Retinal pigment epithelial cell (primary cell): ENCODE measurements around the gene ALDOB.

ENCODE experiments used
- DNase-seq: peaks from one replicate; pipeline ENCODE4 v3.0.0-alpha.2; 2010; ENCODE audit warnings: low read depth
- H3K4me3 ChIP-seq: 2 replicates; pipeline ENCODE4 v1.5.1; 2011; ENCODE audit warnings: mild to moderate bottlenecking, low read length, control low read depth, moderate library complexity
- CTCF ChIP-seq: conservative IDR thresholded peaks from 2 replicates; pipeline ENCODE4 v1.5.1; 2011; ENCODE audit warnings: low read depth, low read length, control low read depth, inconsistent platforms

Gene ALDOB

GRCh38 chr9:101458963-101459631, 23.5 kb upstream of the ALDOB start:
- DNase-seq, result peak; percentile 51
- peak; percentile 92 for TF ChIP-seq CTCF
- no peak overlapping the region for H3K4me3 ChIP-seq

- no peak for DNase-seq
- H3K4me3 ChIP-seq, result no peak overlapping the region
- TF ChIP-seq CTCF, result peak; percentile 16
Measured at GRCh38 chr9:101457003-101457402, 21.4 kb upstream of the ALDOB start.

- no peak overlapping the region for H3K4me3 ChIP-seq
- DNase-seq, result no peak
- TF ChIP-seq CTCF, result no peak
Measured at GRCh38 chr9:101455656-101456240, 20.2 kb upstream of the ALDOB start.

- no peak for DNase-seq
- H3K4me3 ChIP-seq, result no peak overlapping the region
- no peak for TF ChIP-seq CTCF
Measured at GRCh38 chr9:101453776-101454570, 18.4 kb upstream of the ALDOB start.

GRCh38 chr9:101451498-101451897, 15.9 kb upstream of the ALDOB start:
- TF ChIP-seq CTCF, result no peak
- no peak for DNase-seq

GRCh38 chr9:101450931-101451330, 15.4 kb upstream of the ALDOB start:
- H3K4me3 ChIP-seq, result no peak overlapping the region
- TF ChIP-seq CTCF, result no peak
- DNase-seq, result no peak

More at GRCh38 chr9:101451498-101451897, 15.9 kb upstream of the ALDOB start:
- H3K4me3 ChIP-seq, result no peak overlapping the region
